H9 (cell line): Measurements from ENCODE around the gene ST14. TPM values are rescaled to one million over a fixed set of nuclear protein-coding genes. Genes with fewer than 3 reads are reported as not detected.

ENCODE experiments used
- DNase-seq: peaks from one replicate; pipeline ENCODE4 v3.0.0-alpha.2; 2017
- H2AFZ ChIP-seq: one replicate; pipeline ENCODE4 v1.6.1; 2013; ENCODE audit warnings: mild to moderate bottlenecking, low read length, control low read depth, moderate library complexity
- H2AK5ac ChIP-seq: 2 replicates; pipeline ENCODE4 v1.6.1; 2013; ENCODE audit warnings: low read length, control low read depth, mixed read lengths; ENCODE audit not compliant: insufficient read length
- H2BK120ac ChIP-seq: one replicate; pipeline ENCODE4 v1.6.1; 2013; ENCODE audit warnings: low read depth, mild to moderate bottlenecking, low read length, control low read depth, inconsistent platforms; ENCODE audit not compliant: poor library complexity, severe bottlenecking
- H2BK12ac ChIP-seq: 2 replicates; pipeline ENCODE4 v1.6.1; 2013; ENCODE audit warnings: low read length, control low read depth, mixed read lengths, low read depth; ENCODE audit not compliant: insufficient read length
- H2BK15ac ChIP-seq: 2 replicates; pipeline ENCODE4 v1.6.1; 2013; ENCODE audit warnings: low read depth, low read length, control low read depth
- H2BK20ac ChIP-seq: one replicate; pipeline ENCODE4 v1.6.1; 2013; ENCODE audit warnings: low read depth, mild to moderate bottlenecking, low read length, control low read depth, inconsistent platforms; ENCODE audit not compliant: poor library complexity, severe bottlenecking
- H2BK5ac ChIP-seq: 2 replicates; pipeline ENCODE4 v1.6.1; 2013; ENCODE audit warnings: low read length, control low read depth, mixed read lengths; ENCODE audit not compliant: insufficient read length
- H3K14ac ChIP-seq: 2 replicates; pipeline ENCODE4 v1.6.1; 2013; ENCODE audit warnings: low read length, control low read depth; ENCODE audit not compliant: insufficient read depth
- H3K18ac ChIP-seq: 2 replicates; pipeline ENCODE4 v1.6.1; 2013; ENCODE audit warnings: low read depth, mild to moderate bottlenecking, mixed read lengths, low read length, control low read depth; ENCODE audit not compliant: insufficient read length
- H3K23ac ChIP-seq: 2 replicates; pipeline ENCODE4 v1.6.1; 2013; ENCODE audit warnings: low read length, control low read depth, mixed read lengths, low read depth; ENCODE audit not compliant: insufficient read length
- H3K23me2 ChIP-seq: 2 replicates; pipeline ENCODE4 v1.6.1; 2013; ENCODE audit warnings: low read depth, mild to moderate bottlenecking, mixed read lengths, low read length, control low read depth; ENCODE audit not compliant: insufficient read length, poor library complexity, severe bottlenecking
- H3K27ac ChIP-seq: 2 replicates; pipeline ENCODE4 v1.5.1; 2013; ENCODE audit warnings: low read length, control low read depth, mixed read lengths, low read depth; ENCODE audit not compliant: insufficient read length
- H3K27me3 ChIP-seq: 2 replicates; pipeline ENCODE4 v1.6.1; 2013; ENCODE audit warnings: low read length, control low read depth, inconsistent platforms; ENCODE audit not compliant: insufficient read depth
- H3K4ac ChIP-seq: 2 replicates; pipeline ENCODE4 v1.6.1; 2013; ENCODE audit warnings: low read depth, mild to moderate bottlenecking, control low read depth, inconsistent platforms, low read length, moderate library complexity
- H3K4me1 ChIP-seq: 2 replicates; pipeline ENCODE4 v1.6.1; 2013; ENCODE audit warnings: low read length, control low read depth, inconsistent platforms; ENCODE audit not compliant: insufficient read depth
- H3K4me2 ChIP-seq: 2 replicates; pipeline ENCODE4 v1.6.1; 2013; ENCODE audit warnings: low read length, control low read depth, mixed read lengths; ENCODE audit not compliant: insufficient read length, insufficient read depth
- H3K56ac ChIP-seq: 2 replicates; pipeline ENCODE4 v1.6.1; 2013; ENCODE audit warnings: low read depth, mild to moderate bottlenecking, mixed read lengths, low read length, control low read depth; ENCODE audit not compliant: insufficient read length
- H3K79me1 ChIP-seq: 2 replicates; pipeline ENCODE4 v1.6.1; 2013; ENCODE audit warnings: low read depth, mild to moderate bottlenecking, moderate library complexity, low read length, control low read depth, inconsistent platforms; ENCODE audit not compliant: insufficient read depth, poor library complexity, severe bottlenecking
- H3K79me2 ChIP-seq: 2 replicates; pipeline ENCODE4 v1.6.1; 2013; ENCODE audit warnings: low read length, control low read depth, inconsistent platforms; ENCODE audit not compliant: insufficient read depth
- H3K9ac ChIP-seq: 2 replicates; pipeline ENCODE4 v1.6.1; 2013; ENCODE audit warnings: low read length, control low read depth, mixed read lengths; ENCODE audit not compliant: insufficient read length; ENCODE audit errors: extremely low read depth
- H3K9me3 ChIP-seq: one replicate; pipeline ENCODE4 v1.6.1; 2013; ENCODE audit warnings: low read depth, low read length, inconsistent platforms; ENCODE audit not compliant: control insufficient read depth
- H3T11ph ChIP-seq: one replicate; pipeline ENCODE4 v1.6.1; 2013; ENCODE audit warnings: mild to moderate bottlenecking, low read length, control low read depth, inconsistent platforms
- H4K20me1 ChIP-seq: one replicate; pipeline ENCODE4 v1.6.1; 2013; ENCODE audit not compliant: control insufficient read depth, insufficient read length, insufficient read depth
- H4K5ac ChIP-seq: 2 replicates; pipeline ENCODE4 v1.6.1; 2013; ENCODE audit warnings: low read depth, mild to moderate bottlenecking, mixed read lengths, low read length, control low read depth; ENCODE audit not compliant: insufficient read length
- H4K8ac ChIP-seq: replicated peaks from 2 replicates; pipeline ENCODE4 v1.6.1; 2013; ENCODE audit warnings: low read length, control low read depth, mixed read lengths, low read depth; ENCODE audit not compliant: insufficient read length
- H4K91ac ChIP-seq: 2 replicates; pipeline ENCODE4 v1.6.1; 2013; ENCODE audit warnings: low read depth, mild to moderate bottlenecking, moderate library complexity, mixed read lengths, low read length, control low read depth; ENCODE audit not compliant: insufficient read length
- H3K27ac Mint-ChIP-seq, 3 experiments: 2 replicates in 2 of 3; 3 replicates in 1 of 3; pipeline ENCODE4 v1.8.0; 2020 to 2021; ENCODE audit warnings: mixed read lengths in 3 of 3, mild to moderate bottlenecking in 1 of 3, moderate library complexity in 1 of 3
- H3K27me3 Mint-ChIP-seq: 2 replicates; pipeline ENCODE4 v1.8.0; 2021; ENCODE audit warnings: low read depth, mild to moderate bottlenecking, moderate library complexity, mixed read lengths
- H3K36me3 Mint-ChIP-seq, 3 experiments: 2 replicates in 2 of 3; 3 replicates in 1 of 3; pipeline ENCODE4 v1.8.0; 2020 to 2021; ENCODE audit warnings: low read depth in 3 of 3, mixed read lengths in 3 of 3; ENCODE audit not compliant: insufficient read depth in 1 of 3
- H3K4me1 Mint-ChIP-seq, 2 experiments: 2 replicates each; pipeline ENCODE4 v1.8.0; 2020; ENCODE audit warnings: mixed read lengths in 2 of 2
- H3K4me3 Mint-ChIP-seq, 2 experiments: 2 replicates in 1 of 2; 3 replicates in 1 of 2; pipeline ENCODE4 v1.8.0; 2020 to 2021; ENCODE audit warnings: mild to moderate bottlenecking in 2 of 2, mixed read lengths in 2 of 2, moderate library complexity in 1 of 2
- H3K9me3 Mint-ChIP-seq, 2 experiments: 2 replicates in 1 of 2; 3 replicates in 1 of 2; pipeline ENCODE4 v1.8.0; 2020; ENCODE audit warnings: mild to moderate bottlenecking in 2 of 2, mixed read lengths in 2 of 2, moderate library complexity in 1 of 2
- WGBS: extraction: QIAGEN DNeasy Blood & Tissue Kit; methylation state at CpG from one replicate; pipeline ENCODE4 v1.1.7; 2013; ENCODE audit warnings: missing lambda C conversion rate, low lambda C conversion rate, mixed read lengths; ENCODE audit not compliant: insufficient read length; ENCODE audit errors: extremely low coverage; 5-methylcytosine and 5-hydroxymethylcytosine counted together
- total RNA-seq: library from RNA; stranded (reverse); gene quantifications from 2 replicates; pipeline ENCODE4 v1.2.1, GENCODE V29; 2021
- TF ChIP-seq, protein P1 (sequence below): fragments of 200-600 bp; sonication (generic); conservative IDR thresholded peaks from 3 replicates; pipeline ENCODE4 v1.8.0; 2021; ENCODE audit warnings: antibody characterized with exemption, mild to moderate bottlenecking

ST14 gene
- total RNA-seq, 1 experiment from 2014 or later, result 22.4 TPM

DNA sequence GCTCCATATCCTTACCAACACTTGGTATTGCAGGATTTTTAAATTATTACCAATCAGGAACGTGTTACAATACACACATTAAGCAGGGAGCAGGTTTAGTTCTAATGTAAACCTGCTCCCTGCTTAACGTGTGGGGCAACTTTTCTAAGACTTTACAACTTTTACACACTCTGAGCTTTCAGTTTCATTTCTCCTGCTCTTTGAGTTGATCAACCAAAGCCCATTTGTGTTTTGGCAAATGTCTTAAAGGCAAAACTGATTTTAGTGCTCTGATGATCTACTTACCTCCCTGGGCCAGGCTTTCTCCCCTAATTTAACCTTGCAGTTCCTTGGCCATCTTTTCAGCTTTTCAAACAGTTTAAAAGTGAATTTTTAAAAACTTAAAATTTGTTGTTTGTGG lies 84.2 kb downstream of the ST14 start:
- Histone ChIP-seq H3K79me1 (no peaks in the 10 kb centered on the region), H3K4ac (no peak overlapping the region), H3K4me1 (no peaks in the 10 kb centered on the region), H2AK5ac (no peak overlapping the region), H3K27ac (no peak overlapping the region), H3K27me3 (no peaks in the 10 kb centered on the region), H3K23ac (no peak overlapping the region), H3K79me2 (no peaks in the 10 kb centered on the region; the same call in 1 of the 2 replicates), H3K4me2 (no peak overlapping the region), H4K20me1 (no peaks in the 10 kb centered on the region), H4K5ac (no peak overlapping the region), H2BK120ac (no peak overlapping the region), H3T11ph (no peak overlapping the region), H3K56ac (no peak overlapping the region), H4K91ac (no peak overlapping the region), H2BK12ac (no peak overlapping the region), H4K8ac (no peak overlapping the region), H2BK5ac (no peak overlapping the region), H2BK20ac (no peak overlapping the region), H3K9ac (no peak overlapping the region), H3K14ac (no peak overlapping the region), H3K9me3 (no peaks in the 10 kb centered on the region), H3K23me2 (no peaks in the 10 kb centered on the region), H2BK15ac (no peak overlapping the region), H2AFZ (no peak overlapping the region), H3K18ac (no peak overlapping the region)
- no peaks in the 10 kb centered on the region for H3K9me3 Mint-ChIP-seq
- DNase-seq, result no peak
- H3K27ac Mint-ChIP-seq, result no peak overlapping the region
- peaks cover 3 to 10% (median 10%) of the 10 kb centered on the region in 3 experiments; a peak in 6 of 7 replicates for H3K36me3 Mint-ChIP-seq
- peaks cover 4 to 10% of the 10 kb centered on the region in 2 experiments for H3K4me1 Mint-ChIP-seq
- TF ChIP-seq, protein P1, sequence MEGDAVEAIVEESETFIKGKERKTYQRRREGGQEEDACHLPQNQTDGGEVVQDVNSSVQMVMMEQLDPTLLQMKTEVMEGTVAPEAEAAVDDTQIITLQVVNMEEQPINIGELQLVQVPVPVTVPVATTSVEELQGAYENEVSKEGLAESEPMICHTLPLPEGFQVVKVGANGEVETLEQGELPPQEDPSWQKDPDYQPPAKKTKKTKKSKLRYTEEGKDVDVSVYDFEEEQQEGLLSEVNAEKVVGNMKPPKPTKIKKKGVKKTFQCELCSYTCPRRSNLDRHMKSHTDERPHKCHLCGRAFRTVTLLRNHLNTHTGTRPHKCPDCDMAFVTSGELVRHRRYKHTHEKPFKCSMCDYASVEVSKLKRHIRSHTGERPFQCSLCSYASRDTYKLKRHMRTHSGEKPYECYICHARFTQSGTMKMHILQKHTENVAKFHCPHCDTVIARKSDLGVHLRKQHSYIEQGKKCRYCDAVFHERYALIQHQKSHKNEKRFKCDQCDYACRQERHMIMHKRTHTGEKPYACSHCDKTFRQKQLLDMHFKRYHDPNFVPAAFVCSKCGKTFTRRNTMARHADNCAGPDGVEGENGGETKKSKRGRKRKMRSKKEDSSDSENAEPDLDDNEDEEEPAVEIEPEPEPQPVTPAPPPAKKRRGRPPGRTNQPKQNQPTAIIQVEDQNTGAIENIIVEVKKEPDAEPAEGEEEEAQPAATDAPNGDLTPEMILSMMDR, result no peak
- no peaks in the 10 kb centered on the region for H3K27me3 Mint-ChIP-seq
- WGBS, result no CpG with 5 or more reads among the region's 2 CpGs
- H3K4me3 Mint-ChIP-seq, result no peak overlapping the region
